Nephron (organoid): ENCODE measurements around the gene KANSL2.

ENCODE experiments used
- H3K27ac Mint-ChIP-seq, 3 experiments: 2 replicates each; pipeline ENCODE4 v1.8.0; 2020; ENCODE audit warnings: mixed read lengths in 3 of 3, mild to moderate bottlenecking in 2 of 3, moderate library complexity in 1 of 3
- H3K27me3 Mint-ChIP-seq: 2 replicates; pipeline ENCODE4 v1.8.0; 2021; ENCODE audit warnings: low read depth, mild to moderate bottlenecking, moderate library complexity, mixed read lengths
- H3K36me3 Mint-ChIP-seq: 2 replicates; pipeline ENCODE4 v1.8.0; 2020; ENCODE audit warnings: low read depth, mixed read lengths
- H3K4me1 Mint-ChIP-seq: 2 replicates; pipeline ENCODE4 v1.8.0; 2020; ENCODE audit warnings: mixed read lengths
- H3K4me3 Mint-ChIP-seq, 3 experiments: 2 replicates each; pipeline ENCODE4 v1.8.0; 2020; ENCODE audit warnings: mild to moderate bottlenecking in 3 of 3, mixed read lengths in 3 of 3, moderate library complexity in 2 of 3
- H3K9me3 Mint-ChIP-seq: 2 replicates; pipeline ENCODE4 v1.8.0; 2020; ENCODE audit warnings: mixed read lengths
- CTCF ChIP-seq, 3 experiments: fragments of 200-600 bp; sonication (generic); IDR thresholded peaks; one replicate each; pipeline ENCODE4 v1.5.0; 2021; ENCODE audit warnings: antibody characterized with exemption in 3 of 3; ENCODE audit not compliant: unreplicated experiment in 3 of 3

Gene KANSL2

DNA sequence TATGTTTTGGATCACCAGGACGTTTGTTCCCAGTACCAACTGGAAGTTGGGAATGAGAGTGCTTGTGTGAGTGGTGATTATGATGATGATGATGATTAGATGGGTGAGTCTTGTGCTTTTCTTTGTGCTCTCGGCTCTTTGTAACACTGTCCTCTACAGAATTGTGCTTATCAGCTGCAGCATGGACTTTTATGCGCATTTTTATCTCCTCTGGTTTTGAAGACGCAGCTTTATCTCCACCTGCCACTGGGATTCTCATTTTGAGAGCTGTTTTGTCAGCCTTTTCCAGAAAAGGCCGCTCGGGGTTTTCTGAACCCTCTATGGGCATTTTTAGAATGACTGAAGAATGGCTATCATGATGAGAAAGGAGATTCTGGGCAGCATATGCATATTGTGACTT is 11.5 kb upstream of the KANSL2 start:
- Mint-ChIP-seq H3K4me1 (peaks cover 27% of the 10 kb centered on the region), H3K9me3 (no peaks in the 10 kb centered on the region), H3K27me3 (no peaks in the 10 kb centered on the region), H3K4me3 (no peak overlapping the region), H3K36me3 (peaks cover 75% of the 10 kb centered on the region), H3K27ac (peak overlapping the region in 1 of 3 experiments; percentile 44)
- TF ChIP-seq CTCF (IDR thresholded peaks at IDR 0.05; ENCODE audit: unreplicated experiment in 3 of 3) = no peak

DNA sequence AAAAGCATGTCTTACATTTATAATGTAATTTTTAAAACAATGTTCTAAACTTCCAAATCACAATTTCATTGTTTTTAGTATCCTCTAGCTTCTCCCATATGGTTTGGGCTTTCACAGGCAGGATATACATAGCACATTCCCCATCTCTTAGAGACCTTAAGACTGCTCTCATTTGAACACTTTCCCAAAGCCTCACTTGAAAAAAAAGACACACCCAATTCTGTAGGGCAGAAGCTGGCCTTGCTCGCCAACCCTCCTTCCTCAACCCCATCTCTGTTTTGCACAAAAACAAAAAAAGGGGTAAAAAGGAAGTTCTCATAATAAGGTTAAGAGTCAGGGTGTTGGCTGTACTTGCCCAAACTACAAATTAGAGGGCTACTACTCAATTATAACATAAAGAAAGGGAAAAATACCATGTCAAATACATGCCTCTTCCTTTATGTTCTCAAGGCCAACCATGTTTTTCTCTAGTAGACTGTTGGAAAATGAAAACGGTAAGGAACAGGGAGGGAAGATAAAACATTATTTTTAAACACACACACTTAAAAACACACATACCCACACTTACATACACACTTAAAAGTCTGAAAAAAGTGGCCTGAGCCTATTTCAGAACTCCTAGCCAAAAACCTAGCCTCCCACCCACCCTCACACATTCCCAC is 9.9 kb upstream of the KANSL2 start:
- no peaks in the 10 kb centered on the region for H3K9me3 Mint-ChIP-seq

GRCh38 chr12:48690990-48691389 is 9.0 kb upstream of the KANSL2 start:
- no peak for TF ChIP-seq CTCF (IDR thresholded peaks at IDR 0.05; ENCODE audit: unreplicated experiment in 3 of 3)
- peak overlapping the region; percentile 44 to 92 (median 82) for H3K27ac Mint-ChIP-seq
- no peaks in the 10 kb centered on the region for H3K27me3 Mint-ChIP-seq
- H3K4me1 Mint-ChIP-seq = peaks cover 27% of the 10 kb centered on the region
- H3K9me3 Mint-ChIP-seq = no peaks in the 10 kb centered on the region
- peaks cover 68% of the 10 kb centered on the region for H3K36me3 Mint-ChIP-seq
- no peak overlapping the region for H3K4me3 Mint-ChIP-seq

More for the DNA sequence above, 9.9 kb upstream of the KANSL2 start:
- Mint-ChIP-seq H3K4me1 (peaks cover 27% of the 10 kb centered on the region), H3K4me3 (no peak overlapping the region), H3K27me3 (no peaks in the 10 kb centered on the region), H3K27ac (peak overlapping the region; percentile 44 to 92 (median 82)), H3K36me3 (peaks cover 74% of the 10 kb centered on the region)
- no peak for TF ChIP-seq CTCF (IDR thresholded peaks at IDR 0.05; ENCODE audit: unreplicated experiment in 3 of 3)

- Mint-ChIP-seq H3K27ac (peak overlapping the region; percentile 24 to 82 (median 44)), H3K4me1 (peaks cover 27% of the 10 kb centered on the region), H3K4me3 (no peak overlapping the region), H3K9me3 (no peaks in the 10 kb centered on the region), H3K27me3 (no peaks in the 10 kb centered on the region), H3K36me3 (peaks cover 62% of the 10 kb centered on the region)
- TF ChIP-seq CTCF (IDR thresholded peaks at IDR 0.05; ENCODE audit: unreplicated experiment in 3 of 3) = no peak
Observed at GRCh38 chr12:48690436-48690835, 8.4 kb upstream of the KANSL2 start.

GRCh38 chr12:48688836-48689235 is 6.8 kb upstream of the KANSL2 start:
- H3K27ac Mint-ChIP-seq = peak overlapping the region in 1 of 3 experiments; percentile 31
- no peaks in the 10 kb centered on the region for H3K9me3 Mint-ChIP-seq
- peaks cover 24% of the 10 kb centered on the region for H3K4me1 Mint-ChIP-seq
- no peak overlapping the region for H3K4me3 Mint-ChIP-seq
- no peak for TF ChIP-seq CTCF (IDR thresholded peaks at IDR 0.05; ENCODE audit: unreplicated experiment in 3 of 3)
- peaks cover 49% of the 10 kb centered on the region for H3K36me3 Mint-ChIP-seq
- no peaks in the 10 kb centered on the region for H3K27me3 Mint-ChIP-seq

DNA sequence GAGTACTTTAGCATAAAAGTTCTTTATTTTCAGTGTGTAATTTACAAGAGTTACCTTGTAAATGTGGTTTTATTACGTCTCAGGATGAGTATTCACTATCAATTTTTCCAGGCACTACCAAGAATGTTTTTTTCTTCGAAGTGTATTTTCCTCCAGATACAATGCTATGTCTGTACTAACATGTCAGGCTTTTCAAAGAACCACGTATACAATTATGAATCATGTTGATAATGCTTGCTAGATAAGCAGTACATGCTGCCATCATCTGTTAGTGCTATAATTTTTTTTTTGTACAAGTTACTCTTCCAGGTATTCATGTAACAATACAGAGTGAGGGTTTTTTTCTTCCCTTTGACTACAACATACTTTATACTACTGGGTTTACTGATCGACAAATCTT is 5.6 kb upstream of the KANSL2 start:
- Mint-ChIP-seq H3K27me3 (no peaks in the 10 kb centered on the region), H3K4me3 (no peak overlapping the region), H3K4me1 (peaks cover 24% of the 10 kb centered on the region), H3K27ac (no peak overlapping the region), H3K9me3 (no peaks in the 10 kb centered on the region), H3K36me3 (peaks cover 37% of the 10 kb centered on the region)
- TF ChIP-seq CTCF (IDR thresholded peaks at IDR 0.05; ENCODE audit: unreplicated experiment in 3 of 3) = no peak
